Activated CD4-positive, alpha-beta T cell treated with anti-CD3 and anti-CD28 coated beads, Interleukin-2, amount 10 ng/mL, durations not matched to agents 7 days and 5 days (primary cell): Measurements from ENCODE around the gene WDR43. TPM values are rescaled to one million over a fixed set of nuclear protein-coding genes. Genes with fewer than 3 reads are reported as not detected.

Experiments
- CTCF ChIA-PET: fragments of 350-600 bp; sonication (Branson Sonifier 250); formaldehyde crosslinking; loops from one replicate; lab custom pipeline; 2021; ENCODE audit warnings: antibody characterized with exemption; lab: Charles Lee
- POLR2A ChIA-PET: fragments of 350-600 bp; sonication (Branson Sonifier 250); formaldehyde crosslinking; loops from one replicate; lab custom pipeline; 2021; ENCODE audit warnings: antibody characterized with exemption; lab: Charles Lee
- DNase-seq: peaks from one replicate; pipeline ENCODE4 v3.0.0-alpha.2; 2020
- H3K27ac Mint-ChIP-seq: one replicate; pipeline ENCODE4 v1.8.0; 2021; ENCODE audit warnings: mild to moderate bottlenecking, moderate library complexity, mixed read lengths
- H3K27me3 Mint-ChIP-seq: one replicate; pipeline ENCODE4 v1.8.0; 2021; ENCODE audit warnings: mixed read lengths
- H3K36me3 Mint-ChIP-seq: one replicate; pipeline ENCODE4 v1.8.0; 2021; ENCODE audit warnings: low read depth, mixed read lengths
- H3K4me1 Mint-ChIP-seq: one replicate; pipeline ENCODE4 v1.8.0; 2021; ENCODE audit warnings: mixed read lengths
- H3K4me3 Mint-ChIP-seq: one replicate; pipeline ENCODE4 v1.8.0; 2021; ENCODE audit warnings: mild to moderate bottlenecking, moderate library complexity, mixed read lengths
- H3K9me3 Mint-ChIP-seq: one replicate; pipeline ENCODE4 v1.8.0; 2021; ENCODE audit warnings: mixed read lengths
- total RNA-seq, 2 experiments: library from RNA; stranded (reverse); gene quantifications; one replicate each; pipeline ENCODE4 v1.2.3, GENCODE V29; 2021

The WDR43 gene
- total RNA-seq, 2 experiments from 2014 or later, result 52.9 to 74.6 TPM

DNA sequence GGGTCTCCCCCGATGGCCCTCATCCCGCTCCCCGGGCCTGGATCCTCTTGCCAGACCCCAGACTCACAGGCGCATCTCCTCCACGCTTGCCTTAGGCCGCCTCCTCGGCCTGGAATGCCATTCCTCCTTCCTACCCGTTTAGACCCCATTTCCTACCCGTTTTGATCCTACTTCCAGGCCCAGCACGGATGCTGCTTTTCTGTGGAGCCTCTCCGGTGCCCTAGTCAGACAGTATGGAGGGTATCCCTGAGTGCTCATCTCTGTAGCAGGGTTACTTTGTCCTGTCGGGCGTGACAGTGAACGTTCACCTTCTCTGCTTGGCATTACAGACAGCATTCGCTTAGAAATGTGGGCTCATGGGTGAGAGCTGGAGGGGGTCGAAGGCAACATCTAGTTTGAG, 96.0 kb downstream of the WDR43 start:
- CTCF ChIA-PET, result no interaction called here
- POLR2A ChIA-PET, result no interaction called here
- Mint-ChIP-seq H3K36me3 (no peaks in the 10 kb centered on the region), H3K4me1 (peaks cover 5% of the 10 kb centered on the region), H3K27me3 (no peaks in the 10 kb centered on the region), H3K9me3 (no peaks in the 10 kb centered on the region), H3K4me3 (no peak overlapping the region), H3K27ac (no peak overlapping the region)
- no peak for DNase-seq

- POLR2A ChIA-PET, result no interaction called here
- H3K9me3 Mint-ChIP-seq, result no peaks in the 10 kb centered on the region
- DNase-seq, result no peak
- H3K27me3 Mint-ChIP-seq, result no peaks in the 10 kb centered on the region
- H3K4me1 Mint-ChIP-seq, result peaks cover 3% of the 10 kb centered on the region
- no peaks in the 10 kb centered on the region for H3K36me3 Mint-ChIP-seq
- no peak overlapping the region for H3K27ac Mint-ChIP-seq
- CTCF ChIA-PET, result no interaction called here
- no peak overlapping the region for H3K4me3 Mint-ChIP-seq
These were observed 96.6 kb downstream of the WDR43 start for GRCh38 chr2:28991021-28991420.

GRCh38 chr2:28991460-28991859, 97.0 kb downstream of the WDR43 start:
- no peak for DNase-seq
- no peaks in the 10 kb centered on the region for H3K27me3 Mint-ChIP-seq
- H3K9me3 Mint-ChIP-seq, result no peaks in the 10 kb centered on the region
- CTCF ChIA-PET, result no interaction called here
- no peaks in the 10 kb centered on the region for H3K4me1 Mint-ChIP-seq
- POLR2A ChIA-PET, result no interaction called here
- H3K4me3 Mint-ChIP-seq, result no peak overlapping the region
- no peak overlapping the region for H3K27ac Mint-ChIP-seq
- H3K36me3 Mint-ChIP-seq, result no peaks in the 10 kb centered on the region

- POLR2A ChIA-PET, result no interaction called here
- no peak overlapping the region for H3K27ac Mint-ChIP-seq
- no peak overlapping the region for H3K4me3 Mint-ChIP-seq
- H3K9me3 Mint-ChIP-seq, result no peaks in the 10 kb centered on the region
- CTCF ChIA-PET, result interaction anchor here (0.7 to 0.8 kb wide), 3 partner anchors 37 to 971 kb away, joined by 3 read pairs; no protein-coding TSS in a partner anchor
- no peak for DNase-seq
- no peaks in the 10 kb centered on the region for H3K36me3 Mint-ChIP-seq
- H3K27me3 Mint-ChIP-seq, result no peaks in the 10 kb centered on the region
- no peaks in the 10 kb centered on the region for H3K4me1 Mint-ChIP-seq
These were observed 98.9 kb downstream of the WDR43 start for GRCh38 chr2:28993206-28993960.

DNA sequence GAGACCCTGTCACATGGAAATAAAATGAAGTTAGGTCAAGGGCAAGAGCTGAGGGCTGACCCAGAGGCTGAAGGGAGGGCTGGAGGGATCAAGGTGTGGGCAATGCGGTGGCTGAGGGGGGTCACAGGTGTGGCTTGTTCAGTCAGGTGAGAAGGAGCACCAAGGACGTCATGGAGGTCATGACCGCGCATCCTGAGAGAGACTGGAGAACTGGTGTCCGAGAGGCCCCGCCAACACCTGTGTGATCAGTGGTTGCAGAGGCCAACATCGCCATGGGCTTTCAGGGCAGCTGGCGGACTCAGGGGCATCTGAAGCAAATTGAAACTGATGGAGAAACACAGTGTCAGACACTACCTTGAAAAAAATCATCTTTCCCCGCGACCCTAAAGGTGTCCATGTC, 99.6 kb downstream of the WDR43 start:
- CTCF ChIA-PET, result interaction anchor here (0.7 to 0.8 kb wide), 2 partner anchors 38 to 81 kb away, joined by 3 read pairs; no protein-coding TSS in a partner anchor
- Mint-ChIP-seq H3K4me1 (no peaks in the 10 kb centered on the region), H3K4me3 (no peak overlapping the region), H3K27me3 (no peaks in the 10 kb centered on the region), H3K9me3 (no peaks in the 10 kb centered on the region), H3K27ac (no peak overlapping the region), H3K36me3 (no peaks in the 10 kb centered on the region)
- no peak for DNase-seq
- POLR2A ChIA-PET, result no interaction called here

DNA sequence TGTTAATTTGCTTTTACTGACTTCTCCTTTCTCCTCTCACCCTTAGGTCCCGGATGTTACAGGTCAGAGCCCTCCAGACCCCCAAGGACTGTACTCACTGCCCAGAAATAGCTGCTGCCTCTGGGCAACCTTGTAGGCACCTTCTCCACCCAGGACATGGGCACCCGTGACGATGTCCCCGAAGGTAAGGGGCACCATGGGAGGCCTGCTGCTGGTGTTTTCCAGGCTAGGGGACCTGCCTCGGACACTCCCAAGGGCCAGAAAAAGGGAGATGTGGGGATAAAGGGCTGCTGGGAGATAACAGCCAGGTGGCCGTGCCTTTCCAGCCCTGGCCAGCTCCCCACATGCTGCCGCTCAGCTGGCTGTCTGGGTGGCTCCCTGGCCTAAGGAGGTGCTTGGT, 100.2 kb downstream of the WDR43 start:
- ChIA-PET CTCF (interaction anchor here (1.4 to 1.8 kb wide), 2 partner anchors 10 to 17 kb away, joined by 4 to 7 read pairs; no protein-coding TSS in a partner anchor), POLR2A (no interaction called here)
- no peaks in the 10 kb centered on the region for H3K9me3 Mint-ChIP-seq
- no peak overlapping the region for H3K4me3 Mint-ChIP-seq
- H3K36me3 Mint-ChIP-seq, result no peaks in the 10 kb centered on the region
- DNase-seq, result no peak
- peaks cover 2% of the 10 kb centered on the region for H3K4me1 Mint-ChIP-seq
- H3K27me3 Mint-ChIP-seq, result no peaks in the 10 kb centered on the region
- no peak overlapping the region for H3K27ac Mint-ChIP-seq

DNA sequence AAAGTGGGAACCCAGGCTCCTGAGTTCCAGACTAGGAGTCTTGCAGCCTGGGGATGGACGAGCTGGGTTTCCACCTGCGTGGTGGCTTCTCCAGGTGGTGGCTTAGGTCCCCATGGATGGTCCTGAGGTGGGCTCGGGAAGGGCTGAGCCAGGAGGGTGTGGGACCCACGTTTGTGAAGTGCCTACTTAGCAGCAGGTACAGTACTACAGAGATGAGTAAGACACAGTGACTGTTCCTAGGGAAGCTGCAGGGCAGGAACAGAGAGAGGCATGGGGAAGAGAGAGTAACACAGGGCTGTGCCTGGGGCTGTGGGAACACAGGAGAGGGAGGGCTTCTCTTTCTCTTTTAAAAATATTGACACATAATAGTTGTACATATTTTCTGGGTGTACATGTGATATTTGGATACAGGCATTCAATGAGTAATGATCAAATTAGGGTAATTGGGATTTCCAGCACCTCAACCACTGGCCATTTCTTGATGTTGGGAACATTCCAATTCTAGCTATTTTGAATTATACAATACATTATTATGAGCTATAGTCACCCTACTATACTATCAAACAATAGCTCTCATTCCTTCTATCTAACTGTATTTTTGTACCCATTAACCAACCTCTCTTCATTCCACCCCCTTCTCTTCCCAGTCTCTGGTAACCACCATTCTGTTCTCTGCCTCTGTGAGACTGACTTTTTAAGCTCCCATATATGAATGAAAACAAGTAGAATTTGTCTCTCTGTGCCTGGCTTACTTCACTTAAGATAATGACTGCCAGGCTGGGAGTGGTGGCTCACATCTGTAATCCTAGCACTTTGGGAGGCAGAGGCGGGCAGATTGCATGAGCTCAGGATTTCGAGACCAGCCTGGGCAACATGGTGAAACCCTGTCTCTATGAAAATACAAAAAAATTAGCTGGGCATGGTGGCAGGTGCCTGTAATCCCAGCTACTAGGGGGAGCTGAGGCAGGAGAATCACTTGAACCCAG, 101.6 kb downstream of the WDR43 start:
- DNase-seq, result no peak
- no peaks in the 10 kb centered on the region for H3K36me3 Mint-ChIP-seq
- ChIA-PET CTCF (interaction anchor here (0.8 to 1.8 kb wide), 4 partner anchors 11 to 217 kb away, joined by 3 to 7 read pairs (median 4); no protein-coding TSS in a partner anchor), POLR2A (no interaction called here)
- peaks cover 16% of the 10 kb centered on the region for H3K4me1 Mint-ChIP-seq
- H3K9me3 Mint-ChIP-seq, result no peaks in the 10 kb centered on the region
- H3K27ac Mint-ChIP-seq, result no peak overlapping the region
- no peak overlapping the region for H3K4me3 Mint-ChIP-seq
- no peaks in the 10 kb centered on the region for H3K27me3 Mint-ChIP-seq

DNA sequence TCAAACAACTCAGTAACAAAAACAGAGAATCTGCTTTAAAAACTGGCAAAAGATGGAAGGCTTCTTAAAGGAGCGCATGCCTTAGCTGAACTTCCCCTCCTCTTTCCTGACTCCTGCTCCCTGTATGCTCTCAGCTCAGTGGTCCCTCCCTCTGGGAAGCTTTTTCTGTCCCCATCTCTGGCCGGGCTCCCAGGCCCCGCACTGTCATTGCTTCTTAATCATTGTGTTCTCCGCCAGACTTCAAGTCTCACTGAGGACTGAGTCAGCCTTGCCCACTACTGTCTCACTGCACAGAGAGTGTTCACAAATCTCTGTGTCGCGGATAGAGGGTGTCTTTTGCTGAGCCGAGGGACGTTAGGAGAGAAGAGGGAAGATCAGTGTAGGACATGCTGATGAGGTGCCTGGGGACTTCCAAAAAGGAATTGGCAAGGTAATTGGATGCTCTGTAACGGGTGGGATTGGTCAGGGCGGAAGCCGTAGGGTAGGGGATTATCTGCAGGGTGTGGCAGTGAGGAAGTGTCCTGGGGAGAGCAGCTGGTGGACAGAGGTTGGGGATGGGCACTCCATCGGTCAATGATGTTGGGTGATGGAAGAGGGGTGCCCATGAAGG, 102.9 kb downstream of the WDR43 start:
- CTCF ChIA-PET, result interaction anchor here (0.6 to 0.8 kb wide), 2 partner anchors 15 to 439 kb away, joined by 3 read pairs; no protein-coding TSS in a partner anchor
- Mint-ChIP-seq H3K27me3 (no peaks in the 10 kb centered on the region), H3K36me3 (no peaks in the 10 kb centered on the region), H3K9me3 (no peaks in the 10 kb centered on the region), H3K27ac (no peak overlapping the region), H3K4me3 (no peak overlapping the region), H3K4me1 (peaks cover 26% of the 10 kb centered on the region)
- no peak for DNase-seq
- POLR2A ChIA-PET, result no interaction called here

Other genes with a start within 250 kb of the WDR43 start
- gene PPP1CB, start 142.8 kb upstream of the WDR43 start, total RNA-seq, result 100 to 1,000 TPM; 171 to 188 TPM
- gene SPDYA, start 83.8 kb upstream of the WDR43 start, total RNA-seq, result 1 to 10 TPM; 1.4 to 1.5 TPM
- gene TRMT61B, start 24.4 kb upstream of the WDR43 start, total RNA-seq, result 10 to 100 TPM; 13.9 to 18.6 TPM
- 1 to 10 TPM; 3.7 to 5.0 TPM for gene TOGARAM2, start 86.6 kb downstream of the WDR43 start, total RNA-seq
- gene PCARE, start 179.9 kb downstream of the WDR43 start, total RNA-seq, result not detected
- 10 to 100 TPM; 23.4 to 23.8 TPM for gene CLIP4, start 220.7 kb downstream of the WDR43 start, total RNA-seq